ENCODE measurements around the gene TOMM7.

- TF ChIP-seq CTCF (IDR thresholded peaks at IDR 0.05; ENCODE audit: low read depth, low read length) (no peak), MAX (IDR thresholded peaks at IDR 0.05; ENCODE audit: low read depth, low read length) (no peak), POLR2A (IDR thresholded peaks at IDR 0.05; ENCODE audit: extremely low read depth, insufficient read length) (no peak)
These were observed 38.9 kb upstream of the TOMM7 start for GRCh38 chr7:22861576-22861975.
